SKM-1 (cell line): ENCODE data around the gene SLC25A11.
"Not testable (repeated sequence)": the region's sequence is repeated elsewhere in the genome, so short reads cannot be mapped to it uniquely, and the experiment has no call there.

Source experiments
- DNase-seq: peaks from one replicate; lab custom pipeline; 2025; ENCODE audit not compliant: unreplicated experiment; lab: John Stamatoyannopoulos, UW

The SLC25A11 gene

GRCh38 chr17:4945176-4945943 is 5.5 kb upstream of the SLC25A11 start:
- DNase-seq: no peak

DNA sequence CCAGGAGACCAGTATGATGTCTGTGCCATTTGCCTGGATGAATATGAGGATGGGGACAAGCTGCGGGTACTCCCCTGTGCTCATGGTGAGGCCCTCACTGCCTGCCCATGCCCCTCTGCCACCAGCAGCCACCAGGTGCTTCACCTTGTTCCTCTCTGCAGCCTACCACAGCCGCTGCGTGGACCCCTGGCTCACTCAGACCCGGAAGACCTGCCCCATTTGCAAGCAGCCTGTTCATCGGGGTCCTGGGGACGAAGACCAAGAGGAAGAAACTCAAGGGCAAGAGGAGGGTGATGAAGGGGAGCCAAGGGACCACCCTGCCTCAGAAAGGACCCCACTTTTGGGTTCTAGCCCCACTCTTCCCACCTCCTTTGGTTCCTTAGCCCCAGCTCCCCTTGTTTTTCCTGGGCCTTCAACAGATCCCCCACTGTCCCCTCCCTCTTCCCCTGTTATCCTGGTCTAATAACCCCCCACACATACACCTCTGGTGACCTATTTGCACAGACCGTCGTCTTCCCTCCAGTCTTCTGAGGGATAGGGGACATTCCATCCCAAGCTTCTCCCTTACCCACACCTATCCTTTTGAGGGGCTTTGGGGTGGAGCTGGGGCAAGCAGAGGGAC is 4.8 kb upstream of the SLC25A11 start:
- no peak for DNase-seq

GRCh38 chr17:4944163-4944553 is 4.3 kb upstream of the SLC25A11 start:
- no peak for DNase-seq

DNA sequence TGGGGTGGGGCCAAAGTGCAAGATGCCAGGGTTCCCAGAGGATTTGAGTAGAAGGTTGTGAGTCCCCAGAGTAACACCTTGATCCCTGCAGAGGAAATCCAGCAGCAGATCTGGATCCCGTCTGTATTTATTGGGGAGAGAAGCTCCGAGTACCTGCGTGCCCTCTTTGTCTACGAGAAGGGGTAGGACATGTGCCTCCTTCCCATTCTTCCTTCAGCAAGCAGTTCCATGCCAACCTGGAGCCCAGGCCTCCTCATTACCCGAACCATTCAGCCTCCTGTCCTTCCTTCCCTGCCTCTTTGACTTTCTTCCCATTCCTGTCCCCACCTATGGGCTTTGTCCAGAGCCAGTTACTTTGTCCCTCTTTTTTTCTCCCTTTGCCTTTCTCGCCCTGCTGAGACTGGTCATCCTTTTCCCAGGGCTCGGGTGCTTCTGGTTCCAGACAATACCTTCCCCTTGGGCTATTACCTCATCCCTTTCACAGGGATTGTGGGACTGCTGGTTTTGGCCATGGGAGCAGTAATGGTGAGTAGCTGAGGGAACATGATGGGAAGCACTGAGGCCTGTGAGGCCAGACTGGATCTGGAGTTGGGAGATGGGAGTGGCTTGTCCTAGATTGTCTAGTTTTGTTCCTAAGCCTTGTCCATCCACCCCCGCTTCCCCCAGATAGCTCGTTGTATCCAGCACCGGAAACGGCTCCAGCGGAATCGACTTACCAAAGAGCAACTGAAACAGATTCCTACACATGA is 3.1 kb upstream of the SLC25A11 start:
- DNase-seq: no peak

DNA sequence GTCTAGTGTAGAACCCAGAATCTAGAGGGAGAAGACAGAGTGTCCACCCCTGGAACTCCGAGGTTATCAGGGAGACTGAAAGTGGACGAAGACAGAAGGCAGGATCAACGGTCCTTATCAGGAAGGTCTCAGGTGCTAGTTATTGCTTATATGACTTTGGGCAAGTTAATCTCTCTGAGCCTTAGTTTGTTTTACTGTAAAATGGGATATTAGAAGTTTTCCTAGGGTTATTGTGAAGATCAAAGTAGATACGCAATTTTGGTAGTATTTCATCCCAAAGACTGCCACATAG is 1.4 kb upstream of the SLC25A11 start:
- DNase-seq: no peak

DNA sequence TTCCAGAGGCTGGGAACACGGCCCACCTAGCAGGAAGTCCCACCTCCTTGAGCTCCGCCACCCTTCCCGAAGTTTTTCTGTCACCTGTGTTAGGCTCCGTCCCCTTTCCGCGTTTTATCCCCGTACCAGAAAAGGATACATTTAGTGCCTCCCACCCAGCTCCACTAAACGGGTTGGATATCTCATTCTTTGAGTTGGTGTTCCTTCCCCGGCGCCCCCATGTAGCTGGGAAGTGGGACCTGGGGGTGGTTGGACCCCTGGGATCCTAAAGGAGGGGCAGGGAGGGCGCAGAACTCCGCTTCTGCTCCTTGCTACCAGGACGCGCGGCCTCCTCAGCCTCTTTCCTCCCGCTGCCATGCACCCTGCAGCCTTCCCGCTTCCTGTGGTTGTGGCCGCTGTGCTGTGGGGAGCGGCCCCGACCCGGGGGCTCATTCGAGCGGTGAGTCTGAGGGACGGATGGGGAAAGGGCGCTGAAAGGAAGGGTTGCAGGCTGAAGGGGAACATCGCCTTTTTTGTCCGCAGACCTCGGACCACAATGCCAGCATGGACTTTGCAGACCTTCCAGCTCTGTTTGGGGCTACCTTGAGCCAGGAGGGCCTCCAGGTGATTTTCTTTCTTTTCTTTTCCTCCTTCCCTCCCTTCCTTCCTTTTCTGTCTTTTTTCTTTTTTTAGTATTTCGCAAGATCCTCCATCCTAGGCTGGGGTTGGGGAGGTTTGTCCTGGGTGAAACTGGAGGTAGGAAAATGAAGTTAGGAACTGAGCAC is 891 bp upstream of the SLC25A11 start:
- DNase-seq: no peak

DNA sequence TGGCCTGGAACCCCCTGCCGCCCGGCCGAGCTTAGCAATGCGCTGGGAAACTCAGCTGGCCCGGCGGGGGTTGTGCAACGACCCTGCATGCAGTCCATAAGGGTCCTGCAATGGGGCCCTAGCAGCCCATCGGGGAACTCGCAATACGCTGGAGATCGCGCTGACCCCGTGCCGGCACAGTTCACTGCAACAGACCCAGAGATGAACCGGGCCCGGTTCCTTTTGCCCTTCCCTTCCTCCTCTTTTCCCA is 375 bp downstream of the SLC25A11 start:
- no peak for DNase-seq

DNA sequence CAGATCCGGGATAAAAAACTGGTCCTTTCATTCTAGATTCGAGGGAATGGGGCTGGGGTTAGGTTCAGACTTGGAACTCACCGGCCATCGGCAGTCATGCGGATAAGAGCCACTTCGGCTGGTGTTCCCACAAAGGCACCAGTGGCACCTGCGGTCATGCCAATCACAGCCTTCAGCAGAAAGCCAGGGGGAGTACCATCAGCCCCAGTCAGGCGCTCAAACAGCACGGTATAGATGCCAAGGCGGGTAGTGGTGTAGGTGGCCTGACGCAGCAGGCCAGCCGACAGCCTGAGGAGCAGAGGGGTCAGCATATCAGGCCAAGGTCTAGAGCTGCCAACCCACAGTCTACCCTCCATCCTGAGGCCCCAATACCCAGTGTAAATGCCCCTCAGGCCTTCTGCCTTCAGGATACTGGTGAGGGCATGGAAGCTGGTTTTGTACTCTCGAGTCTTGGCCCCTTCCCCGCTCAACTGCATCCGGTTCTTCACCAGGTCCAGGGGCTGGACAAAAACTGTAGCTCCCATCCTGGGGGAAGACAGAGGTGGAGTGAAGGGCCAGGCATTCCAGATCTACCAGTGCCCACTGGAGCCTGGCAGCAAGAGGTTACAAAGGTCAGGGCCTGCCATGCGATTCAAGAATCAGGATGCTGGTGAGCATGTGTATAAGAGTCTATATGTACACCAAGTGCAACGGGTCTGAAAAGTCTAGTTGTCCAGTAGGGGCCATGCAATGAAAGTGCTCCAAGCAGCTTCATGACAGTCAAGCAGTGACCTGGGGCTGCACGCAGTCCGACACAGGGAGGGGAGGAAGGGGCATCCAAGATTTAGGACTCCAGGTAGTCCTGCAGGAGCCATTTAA is 929 bp downstream of the SLC25A11 start:
- DNase-seq: no peak

- no peak for DNase-seq
Observed at GRCh38 chr17:4938069-4938491, 1.8 kb downstream of the SLC25A11 start.

- DNase-seq: no peak
Observed at GRCh38 chr17:4937553-4937952, 2.3 kb downstream of the SLC25A11 start.

- DNase-seq: no peak
Observed at GRCh38 chr17:4936436-4936835, 3.4 kb downstream of the SLC25A11 start.

DNA sequence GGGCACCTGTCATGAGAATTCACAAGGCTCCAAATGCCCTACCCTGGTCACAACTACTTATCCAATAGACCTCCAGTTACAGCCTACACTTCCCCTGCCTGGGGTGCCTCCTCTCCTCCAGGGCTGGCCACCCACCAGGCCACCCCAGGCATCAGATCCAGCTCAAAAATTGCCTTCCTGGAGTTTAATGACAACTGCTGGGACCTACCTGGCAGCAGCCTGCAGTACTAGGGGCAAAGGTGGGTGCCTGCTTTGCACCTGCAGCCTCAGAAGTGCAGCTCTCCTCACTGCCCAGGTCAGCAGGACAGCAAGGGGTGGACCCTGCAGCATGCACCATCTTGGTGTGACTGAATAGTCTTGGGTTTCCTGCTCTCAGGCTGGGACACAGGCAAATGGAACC is 4.2 kb downstream of the SLC25A11 start:
- no peak for DNase-seq

GRCh38 chr17:4934173-4934979 is 5.5 kb downstream of the SLC25A11 start:
- peak; percentile 22 for DNase-seq

DNA sequence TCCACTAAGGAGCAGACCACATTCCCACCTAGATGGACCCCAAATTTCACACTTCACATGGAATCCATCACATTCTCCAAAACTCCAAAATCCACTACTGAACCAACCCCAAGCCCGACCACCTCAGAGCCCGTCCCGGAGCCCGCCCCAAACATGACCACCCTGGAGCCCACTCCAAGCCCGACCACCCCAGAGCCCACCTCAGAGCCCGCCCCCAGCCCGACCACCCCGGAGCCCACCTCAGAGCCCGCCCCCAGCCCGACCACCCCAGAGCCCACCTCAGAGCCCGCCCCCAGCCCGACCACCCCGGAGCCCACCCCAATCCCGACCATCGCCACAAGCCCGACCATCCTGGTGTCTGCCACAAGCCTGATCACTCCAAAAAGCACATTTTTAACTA is 6.2 kb downstream of the SLC25A11 start:
- no peak for DNase-seq

- no peak for DNase-seq
Observed at GRCh38 chr17:4932756-4933155, 7.1 kb downstream of the SLC25A11 start.

DNA sequence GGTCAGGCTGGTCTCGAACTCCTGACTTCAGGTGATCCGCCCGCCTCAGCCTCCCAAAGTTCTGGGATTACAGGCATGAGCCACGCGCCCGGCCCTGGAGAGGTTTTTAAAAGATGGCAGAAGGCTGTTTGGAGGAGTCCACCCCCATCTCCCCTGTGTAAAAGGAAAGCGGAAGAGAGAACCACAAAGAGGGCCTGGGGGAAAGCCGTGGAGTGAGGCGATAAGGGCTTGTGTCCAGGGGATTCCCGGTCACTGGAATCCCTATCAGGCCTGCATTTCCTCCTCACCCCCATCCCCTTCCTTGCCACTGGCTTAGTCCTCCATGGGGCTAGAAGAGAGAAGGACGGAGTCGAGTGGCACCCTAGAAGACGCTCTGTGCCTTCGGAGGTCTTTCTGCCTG is 7.9 kb downstream of the SLC25A11 start, which contains the start of gene GP1BA:
Gene GP1BA (plus strand): TSS at position 315 of the 400 bp plus-strand sequence. CDS start 328 bp downstream, outside the sequence.
- DNase-seq: no peak

DNA sequence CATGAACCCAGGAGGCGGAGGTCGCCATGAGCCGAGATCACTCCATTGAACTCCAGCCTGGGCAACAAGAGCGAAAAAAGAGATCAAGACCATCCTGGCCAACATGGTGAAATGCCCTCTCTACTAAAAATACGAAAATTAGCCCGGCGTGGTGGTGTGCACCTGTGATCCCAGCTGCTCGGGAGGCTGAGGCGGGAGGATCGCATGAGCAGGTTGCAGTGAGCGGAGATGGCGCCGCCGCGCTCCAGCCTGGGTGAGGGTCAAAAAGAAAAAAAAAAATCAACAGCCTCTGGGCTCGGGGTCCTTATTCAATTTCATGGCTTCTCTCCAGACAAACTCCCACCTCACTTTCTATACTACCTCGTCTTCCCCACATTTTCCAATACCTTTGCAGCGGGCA is 11.0 kb downstream of the SLC25A11 start:
- no peak for DNase-seq

DNA sequence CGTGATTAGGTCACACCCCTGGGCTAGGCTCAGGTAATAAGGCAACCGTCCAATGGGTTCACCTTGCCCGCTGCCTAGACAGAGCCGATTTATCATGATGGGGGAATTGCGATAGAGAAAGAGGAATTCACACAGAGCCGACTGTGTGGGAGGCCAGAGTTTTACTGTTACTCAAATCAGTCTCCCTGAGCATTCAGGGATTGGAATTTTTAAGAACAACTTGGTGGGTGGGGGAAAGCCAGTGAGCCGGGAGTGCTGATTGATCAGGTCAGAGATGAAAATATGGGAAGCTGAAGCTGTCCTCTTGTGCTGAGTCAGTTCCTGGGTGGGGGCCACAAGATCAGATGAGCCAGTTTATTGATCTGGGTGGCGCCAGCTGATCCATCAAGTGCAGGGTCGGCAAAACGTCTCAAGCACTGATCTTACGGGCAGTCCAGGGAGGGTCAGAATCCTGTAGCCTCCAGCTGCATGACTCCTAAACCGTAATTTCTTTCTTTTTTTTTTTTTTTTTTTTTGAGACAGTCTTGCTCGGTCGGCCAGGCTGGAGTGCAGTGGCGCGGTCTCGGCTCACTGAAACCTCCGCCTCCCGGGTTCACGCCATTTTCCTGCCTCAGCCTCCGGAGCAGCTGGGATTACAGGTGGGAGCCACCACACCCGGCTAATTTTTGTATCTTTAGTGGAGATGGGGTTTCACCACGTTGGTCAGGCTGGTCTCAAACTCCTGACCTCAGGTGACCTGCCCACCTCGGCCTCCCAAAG is 13.1 kb downstream of the SLC25A11 start:
- not testable (repeated sequence) for DNase-seq

DNA sequence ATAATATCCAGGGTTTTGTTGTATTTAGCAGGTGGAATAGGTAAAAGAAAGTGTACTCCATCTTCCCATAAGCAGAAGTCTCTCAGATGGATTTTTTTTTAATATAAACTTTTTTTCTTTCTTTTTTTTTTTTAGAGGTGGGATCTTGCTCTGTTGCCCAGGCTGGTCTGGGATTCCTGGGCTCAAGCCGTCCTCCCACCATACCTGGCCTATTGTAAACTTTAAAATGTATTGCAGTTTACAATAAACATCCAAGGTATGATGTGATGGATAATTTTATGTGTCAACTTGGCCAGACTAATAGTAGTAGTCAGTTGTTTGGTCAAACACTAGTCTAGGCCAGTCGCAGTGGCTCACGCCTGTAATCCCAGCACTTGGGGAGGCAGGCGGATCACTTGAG is 18.5 kb downstream of the SLC25A11 start:
- DNase-seq: no peak
